SK-N-SH (cell line): ENCODE data around the gene RNF121. TPM values are rescaled to one million over a fixed set of nuclear protein-coding genes. Genes with fewer than 3 reads are reported as not detected.
A peak's percentile ranks its signal among the peaks of the same experiment; 100 is the strongest.

Experiments used
- CTCF ChIA-PET: fragments of 300-600, 350-600 bp; formaldehyde crosslinking; extraction: SDS; loops from one replicate; lab custom pipeline; 2021; lab: Yijun Ruan, JAX
- POLR2A ChIA-PET: fragments of 350-600 bp; sonication (Branson Sonifier 250); formaldehyde crosslinking; extraction: SDS; loops from one replicate; lab custom pipeline; 2020; ENCODE audit warnings: antibody characterized with exemption, inconsistent platforms; lab: Yijun Ruan, JAX
- DNase-seq: peaks from one replicate; pipeline ENCODE4 v3.0.0; 2012
- H2AFZ ChIP-seq: fragments of 200-600 bp; sonication (generic); 2 replicates; pipeline ENCODE4 v1.8.1; 2016; ENCODE audit warnings: antibody characterized with exemption, mild to moderate bottlenecking, low read depth
- H3F3A ChIP-seq: fragments of 200-600 bp; sonication (generic); replicated peaks from 2 replicates; pipeline ENCODE3; 2016; ENCODE audit warnings: antibody characterized with exemption, mild to moderate bottlenecking; ENCODE audit not compliant: insufficient read depth
- H3K27ac ChIP-seq, 2 experiments: fragments of 200-500 bp in 1 of 2; fragments of 200-600 bp in 1 of 2; sonication (Bioruptor generic) in 1 of 2; sonication (generic), shearing (Covaris generic) in 1 of 2; 2 replicates each; pipeline versions ENCODE4 v1.5.1 to v1.6.1; 2014 to 2016; ENCODE audit warnings: low read depth in 2 of 2, inconsistent platforms in 1 of 2, low read length in 1 of 2, mild to moderate bottlenecking in 1 of 2, mixed read lengths in 1 of 2
- H3K27me3 ChIP-seq: fragments of 200-600 bp; sonication (generic), shearing (Covaris generic); 2 replicates; pipeline ENCODE4 v1.6.1; 2016; ENCODE audit warnings: mixed run types; ENCODE audit not compliant: insufficient read depth
- H3K36me3 ChIP-seq, 2 experiments: fragments of 200-500 bp in 1 of 2; fragments of 200-600 bp in 1 of 2; sonication (Bioruptor generic) in 1 of 2; sonication (generic) in 1 of 2; replicated peaks in 1 of 2; 2 replicates each; pipeline versions ENCODE3 to v1.5.1; 2014 to 2016; ENCODE audit warnings: low read length in 1 of 2, mild to moderate bottlenecking in 1 of 2; ENCODE audit not compliant: insufficient read depth in 2 of 2, control insufficient read depth in 1 of 2
- H3K4me1 ChIP-seq, 2 experiments: fragments of 200-500 bp in 1 of 2; fragments of 200-600 bp in 1 of 2; sonication (Bioruptor generic) in 1 of 2; sonication (generic), shearing (Covaris generic) in 1 of 2; 2 replicates each; pipeline versions ENCODE4 v1.5.1 to v1.6.1; 2014 to 2016; ENCODE audit warnings: low read depth in 1 of 2, low read length in 1 of 2, mixed run types in 1 of 2; ENCODE audit not compliant: insufficient read depth in 2 of 2, control insufficient read depth in 1 of 2
- H3K4me2 ChIP-seq: fragments of 200-600 bp; sonication (generic), shearing (Covaris generic); 2 replicates; pipeline ENCODE4 v1.6.1; 2017; ENCODE audit warnings: mixed run types
- H3K4me3 ChIP-seq, 2 experiments: fragments of 200-500 bp in 1 of 2; fragments of 200-600 bp in 1 of 2; sonication (Bioruptor generic) in 1 of 2; sonication (generic), shearing (Covaris generic) in 1 of 2; 2 replicates each; pipeline versions ENCODE4 v1.5.1 to v1.8.1; 2014 to 2016; ENCODE audit warnings: low read depth in 2 of 2, inconsistent platforms in 1 of 2, low read length in 1 of 2, mild to moderate bottlenecking in 1 of 2, mixed read lengths in 1 of 2, moderate library complexity in 1 of 2
- H3K79me2 ChIP-seq: fragments of 200-600 bp; sonication (generic); 2 replicates; pipeline ENCODE4 v1.8.1; 2017; ENCODE audit warnings: mild to moderate bottlenecking; ENCODE audit not compliant: insufficient read depth
- H3K9ac ChIP-seq: fragments of 200-600 bp; sonication (generic); 2 replicates; pipeline ENCODE4 v1.6.1; 2017; ENCODE audit warnings: mixed run types
- H3K9me2 ChIP-seq: fragments of 200-600 bp; sonication (generic); 2 replicates; pipeline ENCODE4 v1.6.1; 2017; ENCODE audit warnings: mixed run types
- H3K9me3 ChIP-seq: fragments of 200-600 bp; sonication (generic); 2 replicates; pipeline ENCODE4 v1.6.1; 2017; ENCODE audit warnings: mixed run types, mild to moderate bottlenecking, moderate library complexity
- H4K20me1 ChIP-seq: fragments of 200-600 bp; sonication (generic); 2 replicates; pipeline ENCODE4 v1.6.1; 2017; ENCODE audit warnings: mild to moderate bottlenecking, mixed run types; ENCODE audit not compliant: insufficient read depth
- CHD2 ChIP-seq: fragments of 150-350 bp; IDR thresholded peaks from 2 replicates; pipeline ENCODE4 v1.6.1; 2018; ENCODE audit warnings: low read length; ENCODE audit not compliant: partially characterized antibody
- EP300 ChIP-seq, 2 experiments: IDR thresholded peaks; 2 replicates each; pipeline versions ENCODE4 v1.4.0 to v1.6.1; 2012; ENCODE audit warnings: borderline replicate concordance in 1 of 2, low read depth in 1 of 2, low read length in 1 of 2
- EZH2phosphoT487 ChIP-seq: fragments of 200-600 bp; sonication (generic); IDR thresholded peaks from 2 replicates; pipeline ENCODE4 v1.6.1; 2017; ENCODE audit warnings: low read depth, mixed run types, mild to moderate bottlenecking, antibody characterized with exemption, moderate library complexity, borderline replicate concordance
- FOXJ3 ChIP-seq: sonication (generic); formaldehyde crosslinking; IDR thresholded peaks from 2 replicates; pipeline ENCODE4 v1.5.1; 2020; ENCODE audit warnings: mild to moderate bottlenecking, missing genetic modification reagents
- FOXM1 ChIP-seq: IDR thresholded peaks from 2 replicates; pipeline ENCODE4 v1.4.0; 2012; ENCODE audit warnings: low read depth, mild to moderate bottlenecking
- MXI1 ChIP-seq: IDR thresholded peaks from 2 replicates; pipeline ENCODE4 v1.6.1; 2012; ENCODE audit warnings: mild to moderate bottlenecking, low read depth, low read length, improper control_type of control experiment
- NRF1 ChIP-seq: IDR thresholded peaks from 2 replicates; pipeline ENCODE4 v1.6.1; 2012; ENCODE audit warnings: low read depth, mild to moderate bottlenecking, low read length
- RAD21 ChIP-seq: IDR thresholded peaks from 2 replicates; pipeline ENCODE4 v1.6.1; 2012; ENCODE audit warnings: mild to moderate bottlenecking, low read length
- RCOR1 ChIP-seq: fragments of 150-350 bp; IDR thresholded peaks from 2 replicates; pipeline ENCODE4 v1.6.1; 2017; ENCODE audit warnings: antibody characterized with exemption, low read length
- SMC3 ChIP-seq: IDR thresholded peaks from 2 replicates; pipeline ENCODE4 v1.6.1; 2012; ENCODE audit warnings: low read depth, low read length, improper control_type of control experiment
- TEAD4 ChIP-seq: IDR thresholded peaks from 2 replicates; pipeline ENCODE4 v1.4.0; 2012; ENCODE audit warnings: mild to moderate bottlenecking, borderline replicate concordance; ENCODE audit not compliant: insufficient read depth
- YY1 ChIP-seq: IDR thresholded peaks from 2 replicates; pipeline ENCODE4 v1.4.0; 2012; ENCODE audit warnings: low read depth, mild to moderate bottlenecking
- WGBS: methylation state at CpG from one replicate; pipeline ENCODE4 v1.1.6; 2017; ENCODE audit warnings: low lambda C conversion rate; 5-methylcytosine and 5-hydroxymethylcytosine counted together
- polyA plus RNA-seq, 3 experiments: library from polyadenylated mRNA; depleted of rRNA; stranded (reverse); fragments of >200 nt; gene quantifications; 2 replicates each; pipeline ENCODE4 v1.2.3, GENCODE V29; 2012
- TF ChIP-seq, protein P1 (sequence below): IDR thresholded peaks from 2 replicates; pipeline ENCODE4; 2012
- TF ChIP-seq, protein P2 (sequence below): IDR thresholded peaks from 2 replicates; pipeline ENCODE4 v1.4.0; 2012; ENCODE audit warnings: low read depth
- TF ChIP-seq, protein P3 (sequence below): IDR thresholded peaks from 2 replicates; pipeline ENCODE4 v1.4.0; 2012; ENCODE audit warnings: low read depth, borderline replicate concordance

The RNF121 gene
- polyA plus RNA-seq, 1 of the 3 experiments (the other 2 are of a cell fraction), result 49.5 TPM

DNA sequence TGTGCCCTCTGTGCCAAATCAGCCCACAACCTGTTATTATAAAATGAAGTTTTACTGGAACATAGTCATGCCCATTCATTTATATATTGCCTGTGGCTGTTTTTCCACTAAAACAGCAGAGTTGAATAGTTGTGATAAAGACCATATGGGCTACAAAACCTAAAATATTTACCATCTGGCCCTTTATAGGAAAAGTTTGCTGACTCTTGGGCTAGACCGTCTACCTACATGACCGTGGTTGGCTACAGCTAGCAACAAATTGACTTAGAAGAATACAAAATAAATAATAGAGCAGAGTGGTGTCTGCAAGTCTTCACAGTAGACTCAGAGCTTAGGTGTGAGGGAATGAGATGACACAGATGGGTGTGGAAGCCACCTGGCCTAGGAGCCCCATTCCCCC, 58.7 kb downstream of the RNF121 start:
- TF ChIP-seq, protein P1, sequence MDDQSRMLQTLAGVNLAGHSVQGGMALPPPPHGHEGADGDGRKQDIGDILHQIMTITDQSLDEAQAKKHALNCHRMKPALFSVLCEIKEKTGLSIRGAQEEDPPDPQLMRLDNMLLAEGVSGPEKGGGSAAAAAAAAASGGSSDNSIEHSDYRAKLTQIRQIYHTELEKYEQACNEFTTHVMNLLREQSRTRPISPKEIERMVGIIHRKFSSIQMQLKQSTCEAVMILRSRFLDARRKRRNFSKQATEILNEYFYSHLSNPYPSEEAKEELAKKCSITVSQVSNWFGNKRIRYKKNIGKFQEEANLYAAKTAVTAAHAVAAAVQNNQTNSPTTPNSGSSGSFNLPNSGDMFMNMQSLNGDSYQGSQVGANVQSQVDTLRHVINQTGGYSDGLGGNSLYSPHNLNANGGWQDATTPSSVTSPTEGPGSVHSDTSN, result no peak
- TF ChIP-seq EP300 (IDR thresholded peaks at IDR 0.05; ENCODE audit: borderline replicate concordance in 1 of 2, low read depth in 1 of 2, low read length in 1 of 2) (peak in 1 of 2 experiments; percentile 52; a peak in 1 of 4 replicates), RCOR1 (0 out of 2 replicates have a peak, but pooled peaks have one; percentile 25)
- ChIA-PET POLR2A (interaction anchor here (0.6 kb wide), 1 partner anchor 196 kb away, joined by 3 read pairs; no protein-coding TSS in a partner anchor), CTCF (interaction anchor here (0.6 to 4.7 kb wide), 9 partner anchors 8 to 156 kb away, joined by 3 to 34 read pairs (median 3); no protein-coding TSS in a partner anchor)
- DNase-seq, result no peak
- Histone ChIP-seq H3K36me3 (peaks cover 29 to 33% of the 10 kb centered on the region in 2 experiments), H3K9ac (no peak overlapping the region), H3K4me2 (no peak overlapping the region), H3F3A (peaks cover 6% of the 10 kb centered on the region), H3K9me3 (no peaks in the 10 kb centered on the region), H4K20me1 (no peaks in the 10 kb centered on the region), H3K9me2 (no peaks in the 10 kb centered on the region), H3K27ac (peak overlapping the region in 1 of 2 experiments; percentile 51; a peak in 2 of 4 replicates), H3K79me2 (no peaks in the 10 kb centered on the region), H3K4me3 (no peak overlapping the region), H3K27me3 (no peaks in the 10 kb centered on the region), H2AFZ (no peak overlapping the region), H3K4me1 (peaks cover 0 to 16% of the 10 kb centered on the region in 2 experiments; a peak in 2 of 4 replicates)
- WGBS, result 40% methylated on average over 2 of the region's 2 CpGs

DNA sequence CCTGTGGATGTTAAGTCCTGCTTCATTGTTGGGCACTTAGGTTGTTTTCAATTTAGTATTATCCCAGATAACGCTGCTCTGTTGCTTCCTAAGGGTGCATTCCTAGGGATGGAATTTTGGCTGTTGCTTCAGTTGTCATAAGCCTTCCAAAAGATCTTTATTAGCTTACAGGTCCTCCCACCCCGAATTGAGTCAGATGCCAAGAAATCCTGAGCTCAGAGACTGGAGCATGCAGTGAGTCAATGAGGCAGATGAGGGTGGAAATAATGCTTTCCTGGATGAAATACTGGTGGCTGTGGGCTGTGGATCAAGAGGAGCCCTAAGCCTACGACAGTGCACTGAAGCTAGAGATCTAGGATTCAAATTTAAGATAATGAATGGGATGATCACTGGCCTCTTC, 59.2 kb downstream of the RNF121 start:
- Histone ChIP-seq H4K20me1 (no peaks in the 10 kb centered on the region), H3K9me3 (no peaks in the 10 kb centered on the region), H3K36me3 (peaks cover 25 to 28% of the 10 kb centered on the region in 2 experiments), H3F3A (peaks cover 6% of the 10 kb centered on the region), H3K79me2 (no peaks in the 10 kb centered on the region), H3K9me2 (no peaks in the 10 kb centered on the region), H3K4me1 (peaks cover 0 to 16% of the 10 kb centered on the region in 2 experiments; a peak in 2 of 4 replicates), H3K27me3 (no peaks in the 10 kb centered on the region), H3K27ac (peak overlapping the region; percentile 27 to 51; a peak in 3 of 4 replicates), H3K4me2 (no peak overlapping the region), H3K9ac (no peak overlapping the region), H2AFZ (no peak overlapping the region), H3K4me3 (no peak overlapping the region)
- ChIA-PET CTCF (interaction anchor here (0.6 to 4.7 kb wide), 9 partner anchors 8 to 446 kb away, joined by 3 to 34 read pairs (median 3); partner anchors contain the start of gene CLPB), POLR2A (interaction anchor here (0.6 kb wide), 1 partner anchor 195 kb away, joined by 3 read pairs; no protein-coding TSS in a partner anchor)
- DNase-seq, result no peak
- WGBS, result 80% methylated on average over 3 of the region's 3 CpGs
- TF ChIP-seq MXI1 (no peak), TEAD4 (no peak), RCOR1 (no peak), EZH2phosphoT487 (no peak), FOXJ3 (CRISPR knock-in tag) (no peak), NRF1 (no peak), RAD21 (no peak), CHD2 (no peak), YY1 (no peak), SMC3 (no peak), FOXM1 (no peak)
- TF ChIP-seq, protein P1, result no peak
- TF ChIP-seq, protein P2, sequence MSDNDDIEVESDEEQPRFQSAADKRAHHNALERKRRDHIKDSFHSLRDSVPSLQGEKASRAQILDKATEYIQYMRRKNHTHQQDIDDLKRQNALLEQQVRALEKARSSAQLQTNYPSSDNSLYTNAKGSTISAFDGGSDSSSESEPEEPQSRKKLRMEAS, result no peak
- TF ChIP-seq, protein P3, sequence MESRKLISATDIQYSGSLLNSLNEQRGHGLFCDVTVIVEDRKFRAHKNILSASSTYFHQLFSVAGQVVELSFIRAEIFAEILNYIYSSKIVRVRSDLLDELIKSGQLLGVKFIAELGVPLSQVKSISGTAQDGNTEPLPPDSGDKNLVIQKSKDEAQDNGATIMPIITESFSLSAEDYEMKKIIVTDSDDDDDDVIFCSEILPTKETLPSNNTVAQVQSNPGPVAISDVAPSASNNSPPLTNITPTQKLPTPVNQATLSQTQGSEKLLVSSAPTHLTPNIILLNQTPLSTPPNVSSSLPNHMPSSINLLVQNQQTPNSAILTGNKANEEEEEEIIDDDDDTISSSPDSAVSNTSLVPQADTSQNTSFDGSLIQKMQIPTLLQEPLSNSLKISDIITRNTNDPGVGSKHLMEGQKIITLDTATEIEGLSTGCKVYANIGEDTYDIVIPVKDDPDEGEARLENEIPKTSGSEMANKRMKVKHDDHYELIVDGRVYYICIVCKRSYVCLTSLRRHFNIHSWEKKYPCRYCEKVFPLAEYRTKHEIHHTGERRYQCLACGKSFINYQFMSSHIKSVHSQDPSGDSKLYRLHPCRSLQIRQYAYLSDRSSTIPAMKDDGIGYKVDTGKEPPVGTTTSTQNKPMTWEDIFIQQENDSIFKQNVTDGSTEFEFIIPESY, result no peak
